Breast epithelium (tissue), 3 donors: ENCODE data around the gene RAI1.

ENCODE experiments used
- POLR2A ChIP-seq: fragments of 450-650 bp; IDR thresholded peaks from one replicate; pipeline ENCODE4 v1.6.1; 2016; ENCODE audit warnings: antibody characterized with exemption, mild to moderate bottlenecking, moderate library complexity
- TF ChIP-seq, protein P1 (sequence below), 3 donors: fragments of 450-650 bp; IDR thresholded peaks; one replicate each; pipeline ENCODE4 v1.5.1; 2016 to 2017; ENCODE audit warnings: antibody characterized with exemption in 3 of 3, mild to moderate bottlenecking in 3 of 3, moderate library complexity in 3 of 3

DNA sequence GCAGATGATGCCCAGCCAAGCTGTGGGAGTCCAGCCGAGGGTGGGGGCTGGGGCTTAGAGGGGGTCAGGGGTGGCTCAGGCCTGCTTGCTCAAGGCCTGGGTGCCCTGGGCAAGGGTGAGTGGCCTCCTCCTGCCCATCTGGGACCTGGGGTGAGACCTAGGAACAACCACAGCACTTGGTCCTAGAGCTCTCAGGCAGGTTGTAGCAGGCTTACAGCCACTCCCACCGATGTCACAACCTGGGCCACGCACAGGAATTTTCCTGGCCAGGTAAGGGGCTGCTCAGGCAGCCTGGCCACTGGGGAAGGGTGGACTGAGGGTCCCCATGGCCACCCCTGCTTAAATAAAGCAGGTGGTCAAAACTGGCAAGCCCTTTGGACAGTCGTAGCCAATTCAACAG is 161.8 kb downstream of the RAI1 start:
- TF ChIP-seq POLR2A, result no peak
- TF ChIP-seq, protein P1, sequence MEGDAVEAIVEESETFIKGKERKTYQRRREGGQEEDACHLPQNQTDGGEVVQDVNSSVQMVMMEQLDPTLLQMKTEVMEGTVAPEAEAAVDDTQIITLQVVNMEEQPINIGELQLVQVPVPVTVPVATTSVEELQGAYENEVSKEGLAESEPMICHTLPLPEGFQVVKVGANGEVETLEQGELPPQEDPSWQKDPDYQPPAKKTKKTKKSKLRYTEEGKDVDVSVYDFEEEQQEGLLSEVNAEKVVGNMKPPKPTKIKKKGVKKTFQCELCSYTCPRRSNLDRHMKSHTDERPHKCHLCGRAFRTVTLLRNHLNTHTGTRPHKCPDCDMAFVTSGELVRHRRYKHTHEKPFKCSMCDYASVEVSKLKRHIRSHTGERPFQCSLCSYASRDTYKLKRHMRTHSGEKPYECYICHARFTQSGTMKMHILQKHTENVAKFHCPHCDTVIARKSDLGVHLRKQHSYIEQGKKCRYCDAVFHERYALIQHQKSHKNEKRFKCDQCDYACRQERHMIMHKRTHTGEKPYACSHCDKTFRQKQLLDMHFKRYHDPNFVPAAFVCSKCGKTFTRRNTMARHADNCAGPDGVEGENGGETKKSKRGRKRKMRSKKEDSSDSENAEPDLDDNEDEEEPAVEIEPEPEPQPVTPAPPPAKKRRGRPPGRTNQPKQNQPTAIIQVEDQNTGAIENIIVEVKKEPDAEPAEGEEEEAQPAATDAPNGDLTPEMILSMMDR (IDR thresholded peaks at IDR 0.05), result no peak
